Calu3 (cell line): ENCODE results near the gene SGPL1. TPM values are rescaled to one million over a fixed set of nuclear protein-coding genes. Genes with fewer than 3 reads are reported as not detected.

Experiments
- BruUV-seq: library from RNA; stranded (reverse); fragments of 400-500 nt; replicated peaks from 2 replicates; lab custom pipeline; 2021; lab: Mats Ljungman, UMichigan
- CTCF ChIA-PET: fragments of 300-600 bp; sonication (Branson Sonifier 250); formaldehyde crosslinking; loops from one replicate; lab custom pipeline; 2022; ENCODE audit warnings: antibody characterized with exemption; lab: Charles Lee
- DNase-seq: peaks from one replicate; pipeline ENCODE4 v3.0.0; 2022
- H3K27ac Mint-ChIP-seq: one replicate; pipeline ENCODE4 v1.8.0; 2022; ENCODE audit warnings: mixed read lengths; ENCODE audit not compliant: unreplicated experiment
- H3K27me3 Mint-ChIP-seq: one replicate; pipeline ENCODE4 v1.8.0; 2022; ENCODE audit warnings: mixed read lengths; ENCODE audit not compliant: unreplicated experiment
- H3K36me3 Mint-ChIP-seq: one replicate; pipeline ENCODE4 v1.8.0; 2022; ENCODE audit warnings: mild to moderate bottlenecking, moderate library complexity, mixed read lengths; ENCODE audit not compliant: insufficient read depth, unreplicated experiment
- H3K4me1 Mint-ChIP-seq: one replicate; pipeline ENCODE4 v1.8.0; 2022; ENCODE audit warnings: mild to moderate bottlenecking, low read depth, mixed read lengths; ENCODE audit not compliant: unreplicated experiment
- H3K4me3 Mint-ChIP-seq: one replicate; pipeline ENCODE4 v1.8.0; 2022; ENCODE audit warnings: mild to moderate bottlenecking, low read depth, moderate library complexity, mixed read lengths; ENCODE audit not compliant: unreplicated experiment
- H3K9me3 Mint-ChIP-seq: one replicate; pipeline ENCODE4 v1.8.0; 2022; ENCODE audit warnings: low read depth, mixed read lengths; ENCODE audit not compliant: unreplicated experiment
- intact Hi-C: fragments of 100-400 bp; cut with micrococcal nuclease; formaldehyde crosslinking; loops from one replicate; pipeline ENCODE4 v1.10.0; 2022; ENCODE audit not compliant: unreplicated experiment
- total RNA-seq: library from RNA; stranded (reverse); gene quantifications from 2 replicates; pipeline ENCODE4 v1.2.3, GENCODE V29; 2022
- TF ChIP-seq, protein P1 (sequence below): fragments of 200-600 bp; IDR thresholded peaks from one replicate; pipeline ENCODE4 v1.8.0; 2022; ENCODE audit warnings: antibody characterized with exemption; ENCODE audit not compliant: unreplicated experiment

Gene SGPL1
- total RNA-seq, 1 experiment from 2014 or later = 84.6 TPM

DNA sequence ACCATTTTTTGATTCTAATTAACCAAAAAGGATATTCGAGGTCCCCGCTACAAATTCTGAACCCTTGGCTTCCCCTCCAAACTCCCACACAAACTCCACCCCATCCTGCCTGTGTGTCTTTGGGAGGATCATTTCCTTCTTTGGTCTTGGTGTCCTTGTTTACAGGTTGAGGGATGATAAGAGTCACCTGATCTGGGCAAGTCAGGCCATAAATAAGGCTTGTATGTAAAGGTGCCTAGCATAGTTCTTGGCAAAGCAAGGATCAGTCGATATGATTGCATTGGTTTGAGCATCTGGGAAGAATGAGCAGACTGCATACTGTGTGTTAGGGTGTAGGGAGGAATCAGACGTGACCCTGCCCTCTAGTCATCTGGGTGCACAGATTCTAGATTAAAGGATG is 1.6 kb upstream of the SGPL1 start:
- intact Hi-C loops = no loop called here
- no peaks in the 10 kb centered on the region for H3K9me3 Mint-ChIP-seq
- no peak overlapping the region for H3K27ac Mint-ChIP-seq
- peaks cover 8% of the 10 kb centered on the region for H3K4me1 Mint-ChIP-seq
- peaks cover 31% of the 10 kb centered on the region for H3K36me3 Mint-ChIP-seq
- no TSS peak for BruUV-seq
- CTCF ChIA-PET = no interaction called here
- peaks cover 32% of the 10 kb centered on the region for H3K27me3 Mint-ChIP-seq
- no peak overlapping the region for H3K4me3 Mint-ChIP-seq
- TF ChIP-seq, protein P1, sequence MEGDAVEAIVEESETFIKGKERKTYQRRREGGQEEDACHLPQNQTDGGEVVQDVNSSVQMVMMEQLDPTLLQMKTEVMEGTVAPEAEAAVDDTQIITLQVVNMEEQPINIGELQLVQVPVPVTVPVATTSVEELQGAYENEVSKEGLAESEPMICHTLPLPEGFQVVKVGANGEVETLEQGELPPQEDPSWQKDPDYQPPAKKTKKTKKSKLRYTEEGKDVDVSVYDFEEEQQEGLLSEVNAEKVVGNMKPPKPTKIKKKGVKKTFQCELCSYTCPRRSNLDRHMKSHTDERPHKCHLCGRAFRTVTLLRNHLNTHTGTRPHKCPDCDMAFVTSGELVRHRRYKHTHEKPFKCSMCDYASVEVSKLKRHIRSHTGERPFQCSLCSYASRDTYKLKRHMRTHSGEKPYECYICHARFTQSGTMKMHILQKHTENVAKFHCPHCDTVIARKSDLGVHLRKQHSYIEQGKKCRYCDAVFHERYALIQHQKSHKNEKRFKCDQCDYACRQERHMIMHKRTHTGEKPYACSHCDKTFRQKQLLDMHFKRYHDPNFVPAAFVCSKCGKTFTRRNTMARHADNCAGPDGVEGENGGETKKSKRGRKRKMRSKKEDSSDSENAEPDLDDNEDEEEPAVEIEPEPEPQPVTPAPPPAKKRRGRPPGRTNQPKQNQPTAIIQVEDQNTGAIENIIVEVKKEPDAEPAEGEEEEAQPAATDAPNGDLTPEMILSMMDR = no peak
- no peak for DNase-seq

DNA sequence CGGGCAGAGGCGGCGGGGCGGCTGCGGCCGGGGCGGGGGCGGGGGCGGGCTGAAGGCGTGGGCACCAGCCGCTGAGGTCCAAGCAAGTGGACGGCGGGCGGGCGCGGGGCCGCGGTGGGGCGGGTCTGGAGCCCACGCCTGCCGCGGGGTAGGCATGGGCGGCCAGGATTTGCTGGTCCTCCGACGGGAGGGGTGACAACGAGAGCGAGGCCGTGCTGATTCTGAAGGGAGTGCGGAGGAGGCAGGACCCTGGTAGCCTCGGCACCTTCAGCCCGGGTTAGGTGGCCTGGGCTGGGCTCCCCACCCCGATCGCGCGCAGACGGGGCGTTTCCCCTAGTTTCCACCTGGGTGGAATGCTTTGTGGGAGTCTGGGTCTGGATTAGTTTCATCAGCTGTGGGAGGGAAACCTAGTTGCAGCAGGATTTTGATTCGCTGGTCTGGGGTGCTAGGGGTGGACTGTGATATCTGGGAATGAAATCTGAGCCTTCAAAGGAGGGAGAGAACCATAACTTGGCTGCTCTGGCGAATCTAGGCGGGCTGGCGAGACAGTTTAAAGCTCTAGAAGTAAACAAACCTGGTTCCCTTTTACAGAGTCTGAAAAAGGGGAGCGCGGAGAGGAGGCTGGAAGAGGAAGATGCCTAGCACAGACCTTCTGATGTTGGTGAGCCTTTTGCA is 609 bp downstream of the SGPL1 start:
- intact Hi-C loops = no loop called here
- Mint-ChIP-seq H3K9me3 (no peaks in the 10 kb centered on the region), H3K27me3 (peaks cover 27% of the 10 kb centered on the region), H3K4me3 (peak overlapping the region; percentile 84), H3K4me1 (peaks cover 10% of the 10 kb centered on the region), H3K27ac (peak overlapping the region; percentile 75), H3K36me3 (peaks cover 31% of the 10 kb centered on the region)
- TF ChIP-seq, protein P1 = no peak
- no TSS peak for BruUV-seq
- CTCF ChIA-PET = interaction anchor here (0.6 to 1.4 kb wide), 4 partner anchors 45 to 192 kb away, joined by 3 to 4 read pairs (median 4); no protein-coding TSS in a partner anchor
- peak; percentile 80 for DNase-seq

DNA sequence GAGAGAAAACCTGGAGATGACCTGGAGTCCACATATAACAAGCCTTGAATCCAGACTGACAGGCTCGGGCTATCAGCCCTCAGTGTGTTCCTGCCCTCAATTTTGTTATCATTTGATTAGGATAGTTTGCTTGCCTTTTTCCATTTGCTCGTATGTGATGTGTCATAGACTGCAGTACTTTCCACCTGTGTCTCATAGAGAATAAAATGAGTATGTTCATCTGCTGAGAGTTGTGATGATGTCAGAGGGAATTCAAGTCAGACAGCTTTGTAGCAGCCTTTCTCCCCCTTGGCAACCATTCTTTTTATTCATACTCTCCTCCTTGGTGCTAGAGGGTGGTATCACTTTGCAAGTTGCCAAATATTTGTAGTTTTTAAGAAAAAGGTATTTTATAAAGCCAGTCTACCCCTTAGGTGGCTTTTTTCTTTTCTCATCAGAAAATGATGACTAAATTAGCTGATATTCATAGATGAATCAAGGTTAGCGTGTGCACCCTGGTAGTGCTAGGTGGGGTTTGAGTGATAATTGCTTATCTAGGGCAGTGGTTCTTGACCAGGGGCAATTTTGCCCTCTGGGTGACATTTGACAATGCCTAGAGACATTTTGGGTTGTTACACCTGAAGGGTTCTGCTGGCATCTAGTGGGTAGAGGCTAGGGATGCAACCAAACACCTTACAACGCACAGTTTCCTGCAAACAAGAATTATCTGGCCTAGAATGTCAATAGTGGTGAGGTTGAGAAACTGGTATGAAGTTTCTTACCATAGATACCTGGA is 5.4 kb downstream of the SGPL1 start:
- BruUV-seq = no TSS peak
- DNase-seq = no peak

DNA sequence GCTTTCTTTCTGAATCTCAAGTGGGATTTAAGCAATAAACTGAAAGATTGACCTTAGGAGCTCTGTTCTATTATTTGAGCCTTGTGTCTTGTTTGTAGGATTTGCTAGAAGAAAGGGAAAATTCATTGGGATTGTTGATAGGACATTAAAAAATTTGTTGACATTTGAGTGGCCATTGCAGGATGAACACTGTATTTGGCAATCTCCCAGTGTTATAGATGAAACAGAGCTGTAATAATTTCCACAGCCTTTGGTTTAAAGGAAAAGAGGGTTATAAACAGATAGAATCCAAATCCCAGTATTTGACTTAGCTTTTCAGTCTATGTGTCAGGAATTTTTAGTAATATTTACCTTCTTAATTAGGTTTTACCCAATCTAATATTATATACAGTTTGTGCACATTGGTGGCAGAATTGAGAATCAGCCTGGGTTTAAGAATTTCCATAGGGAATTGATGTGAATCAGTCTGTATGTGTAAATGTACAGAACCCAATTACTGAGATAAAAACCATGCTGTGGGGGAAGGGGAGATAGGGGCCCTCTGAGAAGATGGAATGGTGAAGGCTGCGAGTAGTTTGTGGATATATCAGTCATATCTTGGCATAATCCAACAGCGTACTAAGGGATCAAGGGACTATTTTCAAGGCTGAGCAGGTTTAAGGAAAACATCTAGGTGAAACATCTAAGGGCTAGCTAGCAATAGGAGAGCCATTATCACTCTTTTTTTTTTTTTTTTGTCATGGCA is 6.5 kb downstream of the SGPL1 start:
- no peaks in the 10 kb centered on the region for H3K27me3 Mint-ChIP-seq
- no TSS peak for BruUV-seq
- H3K4me1 Mint-ChIP-seq = peaks cover 17% of the 10 kb centered on the region
- H3K36me3 Mint-ChIP-seq = peaks cover 15% of the 10 kb centered on the region
- intact Hi-C loops = no loop called here
- DNase-seq = no peak
- H3K9me3 Mint-ChIP-seq = no peaks in the 10 kb centered on the region
- H3K4me3 Mint-ChIP-seq = no peak overlapping the region
- no peak overlapping the region for H3K27ac Mint-ChIP-seq
- TF ChIP-seq, protein P1 = no peak
- CTCF ChIA-PET = no interaction called here

More for the DNA sequence above, 5.4 kb downstream of the SGPL1 start:
- intact Hi-C loops = no loop called here
- CTCF ChIA-PET = interaction anchor here (0.5 kb wide), 1 partner anchor 100 kb away, joined by 3 read pairs; no protein-coding TSS in a partner anchor
- Mint-ChIP-seq H3K4me3 (no peak overlapping the region), H3K4me1 (peaks cover 17% of the 10 kb centered on the region), H3K27me3 (no peaks in the 10 kb centered on the region), H3K36me3 (peaks cover 22% of the 10 kb centered on the region), H3K9me3 (no peaks in the 10 kb centered on the region), H3K27ac (no peak overlapping the region)
- TF ChIP-seq, protein P1 = no peak
